ENCODE data around the gene CCDC24.

CCDC24 gene

DNA sequence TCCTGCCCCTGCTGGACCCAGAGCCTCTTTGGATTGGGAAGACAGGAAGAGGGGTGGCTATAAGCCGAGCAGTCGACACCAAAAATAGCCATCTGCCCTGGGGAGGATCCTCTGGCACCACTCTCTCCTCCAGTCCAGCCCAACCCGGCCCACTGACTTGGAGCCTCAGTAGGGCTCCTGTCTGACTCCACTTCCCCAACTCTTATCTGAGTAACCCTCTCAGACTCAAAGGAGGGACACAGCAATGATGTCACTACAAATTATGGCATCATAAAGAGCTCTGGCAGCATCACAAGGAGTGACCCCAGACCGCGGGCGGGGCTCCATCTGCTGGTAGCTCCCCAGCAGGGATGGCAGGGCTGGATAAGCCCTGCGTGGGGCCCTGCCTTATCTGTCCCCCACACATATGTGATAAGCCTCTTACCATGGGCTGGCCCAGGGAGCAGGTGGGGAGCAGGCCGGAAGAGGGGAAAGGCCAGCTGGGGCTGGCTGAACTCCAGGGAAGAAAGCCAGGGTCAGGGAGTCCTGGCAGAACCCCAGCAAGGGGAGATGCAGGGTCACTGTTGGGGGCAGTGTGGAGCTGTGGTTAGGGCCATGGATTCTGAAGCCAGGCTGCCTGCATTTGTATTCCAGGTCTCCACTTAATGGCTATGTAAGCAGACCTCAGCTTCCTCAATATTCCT lies 44.5 kb downstream of the CCDC24 start:
- DNase-seq (ENCODE audit: low spot score), result no peak
- Histone ChIP-seq H2BK120ac (ENCODE audit: low read depth, low read length) (no peak overlapping the region), H2AK5ac (ENCODE audit: low read depth, low read length) (peak overlapping the region; percentile 16), H3K9ac (ENCODE audit: low read depth, low read length, poor library complexity) (no peak overlapping the region), H4K8ac (ENCODE audit: low read depth, low read length) (no peak overlapping the region), H3K23ac (ENCODE audit: low read depth, low read length, poor library complexity) (no peak overlapping the region), H3K27me3 (ENCODE audit: control insufficient read depth in 3 of 3, insufficient read depth in 3 of 3, low read depth in 1 of 3, low read length in 3 of 3) (peaks cover 0 to 25% (median 0%) of the 10 kb centered on the region in 3 experiments), H2BK12ac (ENCODE audit: low read length) (no peak overlapping the region), H2AFZ (ENCODE audit: low read length) (peak overlapping the region; percentile 38), H3K36me3 (replicated peaks in 1 of 2; ENCODE audit: control insufficient read depth in 2 of 2, insufficient read depth in 2 of 2, low read length in 2 of 2) (no peaks in the 10 kb centered on the region), H4K91ac (ENCODE audit: low read depth, low read length, poor library complexity) (no peak overlapping the region), H3K4me3 (ENCODE audit: low read length in 2 of 2) (no peak overlapping the region), H2BK5ac (ENCODE audit: low read length) (no peak overlapping the region), H3K18ac (ENCODE audit: low read length) (peak overlapping the region; percentile 13), H3K14ac (ENCODE audit: low read length) (no peak overlapping the region), H2BK15ac (ENCODE audit: low read length) (peak overlapping the region; percentile 54), H3K79me1 (ENCODE audit: low read depth, low read length) (peaks cover 2% of the 10 kb centered on the region), H3K9me3 (replicated peaks in 1 of 2; ENCODE audit: control insufficient read depth in 2 of 2, insufficient read depth in 1 of 2, low read depth in 1 of 2, low read length in 2 of 2) (peaks cover 0 to 1% of the 10 kb centered on the region in 2 donors), H3K4me2 (ENCODE audit: insufficient read depth, low read length, poor library complexity, severe bottlenecking) (no peak overlapping the region), H3K4ac (ENCODE audit: low read length) (no peak overlapping the region), H3K27ac (replicated peaks; ENCODE audit: low read length) (no peak overlapping the region), H3K4me1 (ENCODE audit: control insufficient read depth in 2 of 2, insufficient read depth in 1 of 2, low read depth in 1 of 2, low read length in 2 of 2) (peaks cover 12 to 13% of the 10 kb centered on the region in 2 donors)
- no CpG with 5 or more reads among the region's 8 CpGs for WGBS, 2 donors (ENCODE audit: extremely low coverage in 2 of 2, insufficient read length in 2 of 2, insufficient replicate concordance in 1 of 2)

DNA sequence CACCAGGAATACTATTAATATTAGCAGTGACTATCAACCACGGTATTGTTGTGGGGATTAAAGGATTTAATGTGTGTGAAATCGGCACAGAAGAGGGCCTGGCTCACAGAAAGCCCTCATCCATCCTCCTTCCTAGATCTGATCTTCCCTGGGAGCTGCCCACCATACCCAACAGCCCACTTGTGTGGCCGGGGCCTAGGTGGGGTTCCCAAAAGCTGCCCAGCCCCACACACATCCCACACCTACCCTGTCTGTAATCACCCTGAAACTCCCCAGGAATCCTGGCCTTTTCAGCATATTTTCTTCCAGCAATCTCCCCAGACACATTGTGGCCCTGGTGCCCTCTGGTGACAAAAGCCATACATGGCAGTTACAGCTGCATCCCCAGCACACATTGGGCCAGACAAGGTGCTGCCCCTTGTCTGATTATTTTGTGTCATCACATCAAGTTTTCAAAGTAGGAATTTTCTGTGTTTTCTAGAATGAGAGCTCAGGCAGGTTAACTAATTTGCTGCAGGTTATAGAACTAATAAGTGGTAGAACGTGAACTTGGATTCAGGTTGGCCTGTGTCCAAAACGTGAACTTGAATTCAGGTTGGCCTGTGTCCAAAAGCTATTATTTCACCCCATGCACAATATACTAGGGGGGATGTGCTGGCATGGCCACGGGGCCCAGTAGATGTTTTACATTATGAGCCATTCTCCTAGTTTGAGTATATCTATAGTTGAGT lies 45.2 kb downstream of the CCDC24 start:
- H4K8ac ChIP-seq (ENCODE audit: low read depth, low read length), result no peak overlapping the region
- DNase-seq (ENCODE audit: low spot score), result peak; percentile 60
- no peak overlapping the region for H3K9ac ChIP-seq (ENCODE audit: low read depth, low read length, poor library complexity)
- no peak overlapping the region for H2BK12ac ChIP-seq (ENCODE audit: low read length)
- no peak overlapping the region for H2BK15ac ChIP-seq (ENCODE audit: low read length)
- H3K18ac ChIP-seq (ENCODE audit: low read length), result no peak overlapping the region
- H3K4ac ChIP-seq (ENCODE audit: low read length), result no peak overlapping the region
- no CpG with 5 or more reads among the region's 6 CpGs for WGBS, 2 donors (ENCODE audit: extremely low coverage in 2 of 2, insufficient read length in 2 of 2, insufficient replicate concordance in 1 of 2)
- peaks cover 0 to 1% of the 10 kb centered on the region in 2 donors for H3K9me3 ChIP-seq (replicated peaks in 1 of 2; ENCODE audit: control insufficient read depth in 2 of 2, insufficient read depth in 1 of 2, low read depth in 1 of 2, low read length in 2 of 2)
- peak overlapping the region; percentile 75 for H2AFZ ChIP-seq (ENCODE audit: low read length)
- H3K4me3 ChIP-seq (ENCODE audit: low read length in 2 of 2), result no peak overlapping the region
- H3K23ac ChIP-seq (ENCODE audit: low read depth, low read length, poor library complexity), result no peak overlapping the region
- H2BK120ac ChIP-seq (ENCODE audit: low read depth, low read length), result no peak overlapping the region
- H3K14ac ChIP-seq (ENCODE audit: low read length), result no peak overlapping the region
- H3K36me3 ChIP-seq (replicated peaks in 1 of 2; ENCODE audit: control insufficient read depth in 2 of 2, insufficient read depth in 2 of 2, low read length in 2 of 2), result no peaks in the 10 kb centered on the region
- H3K4me2 ChIP-seq (ENCODE audit: insufficient read depth, low read length, poor library complexity, severe bottlenecking), result no peak overlapping the region
- H3K4me1 ChIP-seq (ENCODE audit: control insufficient read depth in 2 of 2, insufficient read depth in 1 of 2, low read depth in 1 of 2, low read length in 2 of 2), result peaks cover 10 to 13% of the 10 kb centered on the region in 2 donors
- H3K27ac ChIP-seq (replicated peaks; ENCODE audit: low read length), result no peak overlapping the region
- peaks cover 0 to 18% (median 0%) of the 10 kb centered on the region in 3 experiments for H3K27me3 ChIP-seq (ENCODE audit: control insufficient read depth in 3 of 3, insufficient read depth in 3 of 3, low read depth in 1 of 3, low read length in 3 of 3)
- H2BK5ac ChIP-seq (ENCODE audit: low read length), result no peak overlapping the region
- peaks cover 2% of the 10 kb centered on the region for H3K79me1 ChIP-seq (ENCODE audit: low read depth, low read length)
- H4K91ac ChIP-seq (ENCODE audit: low read depth, low read length, poor library complexity), result no peak overlapping the region
- no peak overlapping the region for H2AK5ac ChIP-seq (ENCODE audit: low read depth, low read length)

DNA sequence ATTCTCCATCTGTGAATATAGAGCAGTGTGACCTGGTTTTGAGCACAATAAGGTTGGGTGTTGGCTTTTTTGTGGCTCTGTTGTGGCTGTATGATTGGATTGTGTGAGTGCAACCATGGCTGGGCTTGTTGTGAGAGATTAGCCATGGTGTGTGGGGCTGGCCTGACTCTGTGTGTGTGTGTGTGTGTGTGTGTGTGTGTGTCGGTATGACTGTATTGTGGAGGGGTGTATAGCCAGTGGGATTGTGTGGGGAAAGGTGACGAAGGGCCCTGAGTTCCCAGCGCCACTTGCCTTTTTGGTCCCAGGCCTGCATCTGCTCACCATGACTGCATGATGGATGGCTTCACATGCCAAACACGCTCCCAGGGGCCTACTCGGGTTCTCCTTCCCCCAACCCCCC lies 45.8 kb downstream of the CCDC24 start:
- Histone ChIP-seq H3K4me1 (ENCODE audit: control insufficient read depth in 2 of 2, insufficient read depth in 1 of 2, low read depth in 1 of 2, low read length in 2 of 2) (peaks cover 5 to 8% of the 10 kb centered on the region in 2 donors), H3K23ac (ENCODE audit: low read depth, low read length, poor library complexity) (peak overlapping the region; percentile 46), H2AFZ (ENCODE audit: low read length) (no peak overlapping the region), H2BK5ac (ENCODE audit: low read length) (no peak overlapping the region), H3K18ac (ENCODE audit: low read length) (no peak overlapping the region), H4K91ac (ENCODE audit: low read depth, low read length, poor library complexity) (no peak overlapping the region), H3K36me3 (replicated peaks in 1 of 2; ENCODE audit: control insufficient read depth in 2 of 2, insufficient read depth in 2 of 2, low read length in 2 of 2) (no peaks in the 10 kb centered on the region), H3K27ac (replicated peaks; ENCODE audit: low read length) (no peak overlapping the region), H2BK120ac (ENCODE audit: low read depth, low read length) (no peak overlapping the region), H3K9ac (ENCODE audit: low read depth, low read length, poor library complexity) (no peak overlapping the region), H3K4me2 (ENCODE audit: insufficient read depth, low read length, poor library complexity, severe bottlenecking) (no peak overlapping the region), H3K4me3 (ENCODE audit: low read length in 2 of 2) (no peak overlapping the region), H4K8ac (ENCODE audit: low read depth, low read length) (no peak overlapping the region), H2BK15ac (ENCODE audit: low read length) (no peak overlapping the region), H3K4ac (ENCODE audit: low read length) (no peak overlapping the region), H3K9me3 (replicated peaks in 1 of 2; ENCODE audit: control insufficient read depth in 2 of 2, insufficient read depth in 1 of 2, low read depth in 1 of 2, low read length in 2 of 2) (peaks cover 0 to 1% of the 10 kb centered on the region in 2 donors), H2AK5ac (ENCODE audit: low read depth, low read length) (no peak overlapping the region), H2BK12ac (ENCODE audit: low read length) (no peak overlapping the region), H3K79me1 (ENCODE audit: low read depth, low read length) (peaks cover 2% of the 10 kb centered on the region), H3K14ac (ENCODE audit: low read length) (no peak overlapping the region), H3K27me3 (ENCODE audit: control insufficient read depth in 3 of 3, insufficient read depth in 3 of 3, low read depth in 1 of 3, low read length in 3 of 3) (peaks cover 0 to 13% (median 0%) of the 10 kb centered on the region in 3 experiments)
- WGBS, 2 donors (ENCODE audit: extremely low coverage in 2 of 2, insufficient read length in 2 of 2, insufficient replicate concordance in 1 of 2), result no CpG with 5 or more reads among the region's 5 CpGs
- DNase-seq (ENCODE audit: low spot score), result no peak

All from neuronal stem cell (in vitro differentiated cells).